Mucosa of descending colon (tissue), 3 donors: ENCODE measurements around the gene EFCAB7. TPM values are rescaled to one million over a fixed set of nuclear protein-coding genes. Genes with fewer than 3 reads are reported as not detected.

Experiments used
- ATAC-seq: fragments of 200-7000 bp; cut with Tn5 transposase; one replicate; pipeline ENCODE4 v1.9.1; 2020; ENCODE audit warnings: mild to moderate bottlenecking, moderate library complexity
- DNase-seq, 3 donors: peaks; one replicate each; pipeline ENCODE4 v3.0.0-alpha.2; 2020
- H3K36me3 ChIP-seq: fragments of 200-600 bp; one replicate; pipeline ENCODE4 v1.8.0; 2021; ENCODE audit warnings: low read depth, mild to moderate bottlenecking
- H3K4me1 ChIP-seq: fragments of 200-600 bp; one replicate; pipeline ENCODE4 v1.8.0; 2021; ENCODE audit warnings: low read depth, mild to moderate bottlenecking
- H3K4me3 ChIP-seq: fragments of 200-600 bp; one replicate; pipeline ENCODE4 v1.8.0; 2021; ENCODE audit warnings: mild to moderate bottlenecking
- H3K9me3 ChIP-seq: fragments of 200-600 bp; one replicate; pipeline ENCODE4 v1.8.0; 2021; ENCODE audit warnings: mild to moderate bottlenecking
- intact Hi-C, 2 donors: fragments of 100-400 bp; cut with DNase I in 1 of 2; cut with micrococcal nuclease in 1 of 2; formaldehyde crosslinking; loops; one replicate each; pipeline versions ENCODE4 v1.11.0 to v1.11.1; 2022; cut with DNase I, micrococcal nuclease
- long read RNA-seq, 2 donors: library from polyadenylated mRNA; unstranded; transcript quantifications; one replicate each; pipeline ENCODE4 v2.0.0, GENCODE V29; 2019 to 2021
- total RNA-seq, 3 donors: library from RNA; stranded (reverse); fragmentation: NEBNext Ultra II Directional in 2 of 3; extraction: Animal tissue kit (Norgen Biotek cat#: 25700) in 2 of 3; gene quantifications; one replicate each; pipeline versions ENCODE4 v1.2.1 to v1.2.4, GENCODE V29; 2021 to 2023
- TF ChIP-seq, protein P1 (sequence below): fragments of 200-600 bp; IDR thresholded peaks from one replicate; pipeline ENCODE4 v1.8.0; 2022; ENCODE audit warnings: antibody characterized with exemption, mild to moderate bottlenecking
- donor health status: DM: no; HTN: no; CAD: no; lungs with moderate emphysema.
- donor health status: DM: no; HTN: no; CAD: no.
- donor health status: DM: no; HTN: yes; CAD: no.

The EFCAB7 gene, protein sequence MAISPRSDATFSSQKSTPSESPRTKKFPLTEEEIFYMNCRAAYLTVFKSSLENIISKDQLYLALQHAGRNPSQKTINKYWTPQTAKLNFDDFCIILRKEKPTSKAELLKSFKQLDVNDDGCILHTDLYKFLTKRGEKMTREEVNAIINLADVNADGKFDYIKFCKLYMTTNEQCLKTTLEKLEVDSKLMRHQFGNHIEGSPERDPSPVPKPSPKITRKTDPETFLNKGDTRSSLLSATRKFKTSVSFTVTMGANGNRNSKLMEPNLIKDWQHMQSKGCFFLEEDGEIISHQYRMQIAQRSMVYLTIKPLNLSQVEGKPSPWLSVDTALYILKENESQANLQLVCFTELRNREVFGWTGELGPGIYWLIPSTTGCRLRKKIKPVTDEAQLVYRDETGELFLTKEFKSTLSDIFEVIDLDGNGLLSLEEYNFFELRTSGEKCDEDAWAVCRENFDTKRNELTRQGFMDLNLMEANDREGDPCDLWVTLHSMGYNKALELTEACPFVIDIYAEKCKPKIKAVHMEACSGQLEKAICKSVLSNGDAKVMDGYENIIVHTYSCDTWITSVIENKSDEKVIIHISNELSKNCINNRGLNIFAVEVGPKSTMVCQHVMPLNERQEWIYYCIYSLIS
- total RNA-seq = 1 to 10 TPM; 3.9 to 5.2 (median 4.9) TPM
- long read RNA-seq, donor 1, partial matches to known transcripts = 0 of 8 reads
- long read RNA-seq, donor 1, other reads (novel, unspliced or antisense) = 4 of 8 reads
- long read RNA-seq, donor 2, partial matches to known transcripts = 0 of 2 reads
- long read RNA-seq, donor 2, other reads (novel, unspliced or antisense) = 0 of 2 reads

DNA sequence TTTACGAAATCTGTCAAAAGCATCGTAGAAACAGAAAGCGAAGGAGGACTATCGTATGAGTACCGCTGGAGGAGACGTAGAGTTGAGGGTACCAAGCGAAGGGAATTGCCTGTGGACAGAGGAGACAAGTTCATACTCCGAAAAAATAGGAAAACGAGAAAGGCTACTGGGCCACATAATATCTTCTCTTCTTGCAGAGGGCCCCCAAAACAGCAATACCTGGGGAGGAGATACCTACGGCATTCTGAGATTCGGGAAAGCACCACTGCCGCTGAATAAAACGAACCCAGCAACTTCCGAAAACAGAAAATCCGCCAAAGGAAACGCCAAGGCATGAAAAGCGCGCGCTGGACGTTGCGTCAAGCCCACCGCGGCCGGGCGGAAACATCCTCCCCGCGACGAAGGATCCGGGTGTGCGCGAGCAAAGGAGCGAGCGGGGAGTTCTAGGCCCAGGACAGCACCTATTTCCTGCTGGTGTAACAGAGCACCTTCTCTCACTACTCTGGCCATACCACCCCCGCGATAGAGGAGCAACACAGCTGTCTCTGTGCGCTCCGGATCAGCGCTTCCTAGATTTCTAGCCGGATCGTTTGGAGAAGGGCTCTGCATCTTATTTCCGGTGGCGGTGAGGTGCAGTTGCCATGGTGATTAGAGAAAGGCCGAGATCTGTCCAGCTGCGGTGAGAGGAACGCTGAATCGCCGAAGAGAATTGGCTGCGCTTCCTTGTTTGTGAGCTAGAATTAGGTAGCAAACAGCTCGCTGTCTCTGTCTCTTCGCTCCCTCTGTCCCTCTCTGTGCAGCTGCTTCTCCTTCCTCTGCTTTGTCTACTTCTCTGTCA is at the start of gene EFCAB7, which contains the start of gene ITGB3BP:
TSS of gene EFCAB7 (plus strand) at position 635 of the 838 bp plus-strand sequence. CDS start 2,048 bp downstream, outside the sequence.
TSS of gene ITGB3BP (minus strand) at position 335 of the 838 bp plus-strand sequence. CDS start at position 243, 92 bp downstream.
- Histone ChIP-seq H3K36me3 (no peaks in the 10 kb centered on the region), H3K9me3 (no peaks in the 10 kb centered on the region), H3K4me1 (no peaks in the 10 kb centered on the region), H3K4me3 (peak within 1 kb of the TSS; percentile 27)
- ATAC-seq (peak; percentile 96), DNase-seq (peak; percentile 83 to 86 (median 85))
- TF ChIP-seq, protein P1, sequence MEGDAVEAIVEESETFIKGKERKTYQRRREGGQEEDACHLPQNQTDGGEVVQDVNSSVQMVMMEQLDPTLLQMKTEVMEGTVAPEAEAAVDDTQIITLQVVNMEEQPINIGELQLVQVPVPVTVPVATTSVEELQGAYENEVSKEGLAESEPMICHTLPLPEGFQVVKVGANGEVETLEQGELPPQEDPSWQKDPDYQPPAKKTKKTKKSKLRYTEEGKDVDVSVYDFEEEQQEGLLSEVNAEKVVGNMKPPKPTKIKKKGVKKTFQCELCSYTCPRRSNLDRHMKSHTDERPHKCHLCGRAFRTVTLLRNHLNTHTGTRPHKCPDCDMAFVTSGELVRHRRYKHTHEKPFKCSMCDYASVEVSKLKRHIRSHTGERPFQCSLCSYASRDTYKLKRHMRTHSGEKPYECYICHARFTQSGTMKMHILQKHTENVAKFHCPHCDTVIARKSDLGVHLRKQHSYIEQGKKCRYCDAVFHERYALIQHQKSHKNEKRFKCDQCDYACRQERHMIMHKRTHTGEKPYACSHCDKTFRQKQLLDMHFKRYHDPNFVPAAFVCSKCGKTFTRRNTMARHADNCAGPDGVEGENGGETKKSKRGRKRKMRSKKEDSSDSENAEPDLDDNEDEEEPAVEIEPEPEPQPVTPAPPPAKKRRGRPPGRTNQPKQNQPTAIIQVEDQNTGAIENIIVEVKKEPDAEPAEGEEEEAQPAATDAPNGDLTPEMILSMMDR = no peak
- intact Hi-C loops = no loop called here

DNA sequence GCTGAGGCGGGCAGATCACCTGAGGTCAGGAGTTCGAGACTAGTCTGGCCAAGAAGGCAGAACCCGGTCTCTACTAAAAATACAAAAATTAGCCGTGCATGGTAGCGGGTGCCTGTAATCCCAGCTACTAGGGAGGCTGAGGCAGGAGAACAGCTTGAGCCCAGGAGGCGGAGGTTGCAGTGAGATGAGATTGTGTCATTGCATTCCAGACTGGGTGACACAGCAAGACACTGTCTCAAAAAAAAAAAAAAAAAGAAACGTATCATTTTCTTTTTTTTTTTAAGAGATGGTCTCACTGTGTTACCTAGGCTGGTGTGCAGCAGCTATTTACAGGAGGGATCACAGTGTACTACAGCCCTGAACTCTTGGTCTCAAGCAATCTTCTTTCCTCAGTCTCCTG is 47.6 kb upstream of the EFCAB7 start:
- H3K36me3 ChIP-seq = no peaks in the 10 kb centered on the region
- intact Hi-C loops = no loop called here
- DNase-seq (no peak), ATAC-seq (no peak)
- H3K4me1 ChIP-seq = peaks cover 2% of the 10 kb centered on the region
- TF ChIP-seq, protein P1 = no peak
- no peak overlapping the region for H3K4me3 ChIP-seq
- no peaks in the 10 kb centered on the region for H3K9me3 ChIP-seq

DNA sequence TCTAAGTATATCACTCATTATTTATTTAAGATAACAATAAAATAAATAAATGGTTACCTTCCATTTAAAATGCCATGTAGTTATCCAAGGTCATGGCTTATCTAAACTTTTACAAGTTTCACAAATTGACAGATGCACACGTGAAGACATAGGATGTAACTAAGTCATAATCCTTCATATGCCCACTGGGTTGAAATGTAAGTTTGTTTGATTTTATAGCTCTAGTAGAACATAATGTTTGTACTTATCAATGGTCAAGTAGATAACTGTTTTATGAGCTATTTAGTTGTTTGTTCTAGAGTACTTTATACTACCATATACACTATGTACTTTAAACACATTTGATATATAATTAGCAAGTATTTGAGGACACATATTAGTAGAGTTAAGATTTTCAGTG is 43.3 kb upstream of the EFCAB7 start:
- Histone ChIP-seq H3K36me3 (no peaks in the 10 kb centered on the region), H3K9me3 (no peaks in the 10 kb centered on the region), H3K4me1 (peaks cover 2% of the 10 kb centered on the region), H3K4me3 (no peak overlapping the region)
- DNase-seq (no peak), ATAC-seq (peak; percentile 52)
- TF ChIP-seq, protein P1 = no peak
- intact Hi-C loops = no loop called here

DNA sequence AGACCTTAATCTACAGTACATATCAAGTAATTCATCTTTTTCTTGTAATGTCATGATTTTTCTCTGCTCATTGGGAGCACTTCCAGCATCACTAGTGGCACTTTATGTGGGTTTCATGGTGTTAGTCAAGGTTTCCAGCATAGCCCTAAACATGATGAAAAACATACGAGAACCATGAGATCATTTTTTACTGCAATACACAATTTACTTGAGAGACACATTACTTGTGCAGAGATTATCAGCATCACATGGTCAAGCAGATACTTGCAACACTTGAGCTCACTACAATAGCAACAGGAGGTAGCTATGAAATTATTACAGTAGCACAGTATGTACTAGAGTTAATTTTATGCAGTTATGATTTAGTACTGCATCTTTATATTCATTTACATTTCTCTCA is 36.7 kb upstream of the EFCAB7 start:
- Histone ChIP-seq H3K9me3 (no peaks in the 10 kb centered on the region), H3K4me3 (no peak overlapping the region), H3K36me3 (no peaks in the 10 kb centered on the region), H3K4me1 (peaks cover 9% of the 10 kb centered on the region)
- DNase-seq = no peak
- TF ChIP-seq, protein P1 = no peak
- intact Hi-C loops = no loop called here
- no peak for ATAC-seq
